ENCODE measurements around the gene GREM2. TPM values are rescaled to one million over a fixed set of nuclear protein-coding genes. Genes with fewer than 3 reads are reported as not detected.

GREM2 gene
- total RNA-seq, 4 donors from 2014 or later = 1.8 to 8.9 (median 3.3) TPM

- no peak for TF ChIP-seq EP300 (IDR thresholded peaks at IDR 0.05)
- no peak for TF ChIP-seq CTCF (IDR thresholded peaks at IDR 0.05)
- TF ChIP-seq POLR2A (IDR thresholded peaks at IDR 0.05) = no peak
- no peak for TF ChIP-seq POLR2AphosphoS5 (IDR thresholded peaks at IDR 0.05)
- H3K27ac ChIP-seq = no peak overlapping the region
- ATAC-seq = no peak
- WGBS, 2 donors (ENCODE audit: low coverage in 1 of 2) = 38 to 39% methylated on average over 4 to 5 of the region's 5 CpGs
- H3K4me1 ChIP-seq = peaks cover 0 to 18% (median 0%) of the 10 kb centered on the region in 3 donors
- H3K9me3 ChIP-seq = no peaks in the 10 kb centered on the region
- no peaks in the 10 kb centered on the region for H3K36me3 ChIP-seq
- no peak overlapping the region for H3K4me3 ChIP-seq
- peaks cover 40% of the 10 kb centered on the region for H3K27me3 ChIP-seq
These were observed 1.6 kb upstream of the GREM2 start for GRCh38 chr1:240613356-240614142.

GRCh38 chr1:240612811-240613210, 856 bp upstream of the GREM2 start:
- peaks cover 40% of the 10 kb centered on the region for H3K27me3 ChIP-seq
- 73 to 83% methylated on average over 6 of the region's 6 CpGs for whole genome bisulfite sequencing, 2 donors (ENCODE audit: low coverage in 1 of 2)
- H3K27ac ChIP-seq = no peak overlapping the region
- TF ChIP-seq CTCF (IDR thresholded peaks at IDR 0.05) = no peak
- no peak for TF ChIP-seq POLR2A (IDR thresholded peaks at IDR 0.05)
- TF ChIP-seq POLR2AphosphoS5 (IDR thresholded peaks at IDR 0.05) = no peak
- TF ChIP-seq EP300 (IDR thresholded peaks at IDR 0.05) = no peak
- no peaks in the 10 kb centered on the region for H3K36me3 ChIP-seq
- H3K9me3 ChIP-seq = no peaks in the 10 kb centered on the region
- no peak overlapping the region for H3K4me3 ChIP-seq
- ATAC-seq = no peak
- H3K4me1 ChIP-seq = peaks cover 0 to 18% (median 0%) of the 10 kb centered on the region in 3 donors

DNA sequence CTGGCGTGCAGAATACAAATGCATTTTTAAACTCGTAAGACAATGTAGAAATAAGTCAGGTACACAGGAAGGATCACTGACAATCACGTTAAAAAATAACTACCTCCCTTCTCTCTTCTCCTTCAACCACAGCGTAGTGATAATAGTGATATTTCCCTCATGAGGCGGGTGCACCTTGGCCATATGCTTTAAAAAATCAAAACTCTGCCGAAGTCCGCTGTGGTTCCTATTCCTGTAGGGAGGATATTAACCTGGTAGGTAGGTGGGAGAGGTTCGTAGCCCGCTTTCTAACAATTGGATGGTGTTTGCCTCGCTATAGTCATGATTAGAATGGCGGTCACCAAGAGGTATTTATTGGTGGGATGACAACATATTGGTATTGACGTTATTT, 732 bp downstream of the GREM2 start:
- peaks cover 36% of the 10 kb centered on the region for H3K27me3 ChIP-seq
- no peak for ATAC-seq
- TF ChIP-seq CTCF (IDR thresholded peaks at IDR 0.05) (no peak), POLR2AphosphoS5 (IDR thresholded peaks at IDR 0.05) (no peak), POLR2A (IDR thresholded peaks at IDR 0.05) (no peak), EP300 (IDR thresholded peaks at IDR 0.05) (no peak)
- peak overlapping the region; percentile 57 to 74 for H3K4me3 ChIP-seq
- H3K9me3 ChIP-seq = no peaks in the 10 kb centered on the region
- H3K4me1 ChIP-seq = peaks cover 0 to 18% (median 0%) of the 10 kb centered on the region in 3 donors
- WGBS, 2 donors (ENCODE audit: low coverage in 1 of 2) = 13 to 21% methylated on average over 12 of the region's 12 CpGs
- H3K27ac ChIP-seq = peak overlapping the region in 2 of 4 donors; percentile 65 to 68
- no peaks in the 10 kb centered on the region for H3K36me3 ChIP-seq

GRCh38 chr1:240610636-240611035, 1.3 kb downstream of the GREM2 start:
- TF ChIP-seq EP300 (IDR thresholded peaks at IDR 0.05) (no peak), POLR2AphosphoS5 (IDR thresholded peaks at IDR 0.05) (no peak), POLR2A (IDR thresholded peaks at IDR 0.05) (no peak), CTCF (IDR thresholded peaks at IDR 0.05) (no peak)
- H3K36me3 ChIP-seq = no peaks in the 10 kb centered on the region
- H3K4me3 ChIP-seq = peak overlapping the region in 1 of 2 donors; percentile 19
- ATAC-seq = no peak
- H3K27ac ChIP-seq = no peak overlapping the region
- 52 to 78% methylated on average over 4 to 6 of the region's 6 CpGs for WGBS, 2 donors (ENCODE audit: low coverage in 1 of 2)
- H3K4me1 ChIP-seq = peaks cover 0 to 18% (median 0%) of the 10 kb centered on the region in 3 donors
- H3K27me3 ChIP-seq = peaks cover 36% of the 10 kb centered on the region
- no peaks in the 10 kb centered on the region for H3K9me3 ChIP-seq

DNA sequence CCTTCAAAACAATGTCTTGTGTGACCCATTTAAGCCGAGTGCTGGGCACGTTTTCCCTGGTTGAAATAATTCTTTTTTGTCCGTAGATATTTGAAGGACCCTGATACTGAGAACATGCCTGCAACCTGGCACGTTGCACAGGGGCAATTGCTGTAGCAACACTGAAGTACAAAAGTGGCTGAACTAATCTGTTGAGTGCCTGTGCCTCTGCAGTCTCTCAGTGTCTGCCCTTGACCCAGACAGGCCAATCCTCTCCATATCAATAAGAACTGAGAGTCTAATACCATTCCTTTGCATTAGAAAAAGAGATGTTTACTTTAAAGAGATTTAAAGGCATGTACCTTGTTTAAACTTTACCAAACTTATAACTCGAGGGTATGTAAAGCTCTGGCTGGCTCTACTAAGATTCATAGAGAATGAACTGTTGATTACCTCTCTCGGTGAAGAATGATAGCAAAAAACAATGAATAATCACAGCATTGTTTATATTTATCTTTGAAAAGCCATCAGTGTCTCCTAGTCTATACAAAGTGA, 2.4 kb downstream of the GREM2 start:
- Histone ChIP-seq H3K27ac (no peak overlapping the region), H3K9me3 (no peaks in the 10 kb centered on the region), H3K4me1 (peaks cover 0 to 18% (median 0%) of the 10 kb centered on the region in 3 donors), H3K36me3 (no peaks in the 10 kb centered on the region), H3K27me3 (peaks cover 36% of the 10 kb centered on the region), H3K4me3 (no peak overlapping the region)
- ATAC-seq = no peak
- TF ChIP-seq POLR2AphosphoS5 (IDR thresholded peaks at IDR 0.05) = no peak
- TF ChIP-seq CTCF (IDR thresholded peaks at IDR 0.05) = no peak
- no peak for TF ChIP-seq POLR2A (IDR thresholded peaks at IDR 0.05)
- TF ChIP-seq EP300 (IDR thresholded peaks at IDR 0.05) = no peak
- 26 to 71% methylated on average over 6 of the region's 6 CpGs for WGBS, 2 donors (ENCODE audit: low coverage in 1 of 2)

Measured in gastroesophageal sphincter (tissue), 4 donors.